IMR-90 (cell line): ENCODE results near the gene ATP5F1D. TPM values are rescaled to one million over a fixed set of nuclear protein-coding genes. Genes with fewer than 3 reads are reported as not detected.

Experiments used
- MAZ ChIP-seq: IDR thresholded peaks from 2 replicates; pipeline ENCODE4 v1.6.1; 2012; ENCODE audit warnings: low read depth, mild to moderate bottlenecking, low read length, improper control_type of control experiment, moderate library complexity, borderline replicate concordance
- polyA plus RNA-seq, 3 experiments: library from polyadenylated mRNA; depleted of rRNA; stranded (reverse); fragments of >200 nt; gene quantifications; 2 replicates each; pipeline ENCODE4 v1.2.3, GENCODE V29; 2012; ENCODE audit warnings: low replicate concordance in 1 of 3
- total RNA-seq: library from RNA; depleted of rRNA; stranded (reverse); fragments of >200 nt; gene quantifications from 2 replicates; pipeline ENCODE4 v1.2.3, GENCODE V29; 2012
- TF ChIP-seq, protein P1 (sequence below): conservative IDR thresholded peaks from 2 replicates; pipeline ENCODE4 v1.5.1; 2012; ENCODE audit warnings: mild to moderate bottlenecking, low read depth, low read length, improper control_type of control experiment
- TF ChIP-seq, protein P2 (sequence below): fragments of 150-350 bp; IDR thresholded peaks from 2 replicates; pipeline ENCODE4 v1.6.1; 2016; ENCODE audit warnings: low read depth, mild to moderate bottlenecking, low read length, moderate library complexity, borderline replicate concordance

Gene ATP5F1D
- total and polyA plus RNA-seq, 2 of the 4 experiments (the other 2 are of a cell fraction), result 7.3 to 140 TPM

DNA sequence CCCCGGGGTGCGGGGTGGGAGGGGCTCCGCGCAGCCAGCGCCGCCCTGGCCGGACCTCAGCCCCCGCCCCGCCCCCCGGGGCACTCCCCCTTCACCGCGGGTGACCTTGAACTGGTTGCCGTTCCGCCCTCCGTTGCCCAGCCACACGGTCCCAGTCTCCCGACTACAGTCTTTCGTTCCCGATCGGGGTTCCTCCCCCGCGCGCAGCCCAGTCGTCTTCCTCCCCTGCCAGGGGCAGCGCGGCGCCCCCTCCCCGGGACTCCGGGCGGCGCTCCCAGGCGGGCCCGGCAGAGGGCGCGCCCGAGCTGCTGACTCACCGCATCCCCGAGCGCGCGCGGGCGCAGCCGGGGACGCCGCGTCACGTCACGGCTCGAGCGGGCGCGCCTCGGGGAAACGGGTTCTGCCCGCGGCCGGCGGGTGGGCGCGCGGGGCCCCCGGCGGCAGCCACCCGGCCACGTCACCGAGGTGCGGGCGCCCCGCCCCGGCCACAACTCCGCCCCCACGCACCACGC lies 7.3 kb downstream of the ATP5F1D start (continued):
- TF ChIP-seq, protein P1, sequence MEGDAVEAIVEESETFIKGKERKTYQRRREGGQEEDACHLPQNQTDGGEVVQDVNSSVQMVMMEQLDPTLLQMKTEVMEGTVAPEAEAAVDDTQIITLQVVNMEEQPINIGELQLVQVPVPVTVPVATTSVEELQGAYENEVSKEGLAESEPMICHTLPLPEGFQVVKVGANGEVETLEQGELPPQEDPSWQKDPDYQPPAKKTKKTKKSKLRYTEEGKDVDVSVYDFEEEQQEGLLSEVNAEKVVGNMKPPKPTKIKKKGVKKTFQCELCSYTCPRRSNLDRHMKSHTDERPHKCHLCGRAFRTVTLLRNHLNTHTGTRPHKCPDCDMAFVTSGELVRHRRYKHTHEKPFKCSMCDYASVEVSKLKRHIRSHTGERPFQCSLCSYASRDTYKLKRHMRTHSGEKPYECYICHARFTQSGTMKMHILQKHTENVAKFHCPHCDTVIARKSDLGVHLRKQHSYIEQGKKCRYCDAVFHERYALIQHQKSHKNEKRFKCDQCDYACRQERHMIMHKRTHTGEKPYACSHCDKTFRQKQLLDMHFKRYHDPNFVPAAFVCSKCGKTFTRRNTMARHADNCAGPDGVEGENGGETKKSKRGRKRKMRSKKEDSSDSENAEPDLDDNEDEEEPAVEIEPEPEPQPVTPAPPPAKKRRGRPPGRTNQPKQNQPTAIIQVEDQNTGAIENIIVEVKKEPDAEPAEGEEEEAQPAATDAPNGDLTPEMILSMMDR, result peak; percentile 79
- TF ChIP-seq, protein P2, sequence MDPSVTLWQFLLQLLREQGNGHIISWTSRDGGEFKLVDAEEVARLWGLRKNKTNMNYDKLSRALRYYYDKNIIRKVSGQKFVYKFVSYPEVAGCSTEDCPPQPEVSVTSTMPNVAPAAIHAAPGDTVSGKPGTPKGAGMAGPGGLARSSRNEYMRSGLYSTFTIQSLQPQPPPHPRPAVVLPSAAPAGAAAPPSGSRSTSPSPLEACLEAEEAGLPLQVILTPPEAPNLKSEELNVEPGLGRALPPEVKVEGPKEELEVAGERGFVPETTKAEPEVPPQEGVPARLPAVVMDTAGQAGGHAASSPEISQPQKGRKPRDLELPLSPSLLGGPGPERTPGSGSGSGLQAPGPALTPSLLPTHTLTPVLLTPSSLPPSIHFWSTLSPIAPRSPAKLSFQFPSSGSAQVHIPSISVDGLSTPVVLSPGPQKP, result no peak
- no peak; the same call in 1 of the 2 replicates for TF ChIP-seq MAZ
